Transverse colon (tissue), 4 donors: Measurements from ENCODE around the gene SMIM28. TPM values are rescaled to one million over a fixed set of nuclear protein-coding genes. Genes with fewer than 3 reads are reported as not detected.
A peak's percentile ranks its signal among the peaks of the same experiment; 100 is the strongest.

ENCODE experiments used
- DNase-seq: peaks from one replicate; pipeline ENCODE4 v3.0.0-alpha.2; 2019
- H3K27ac ChIP-seq, 4 donors: fragments of 200-600 bp; sonication (generic); 2 replicates each; pipeline ENCODE4 v1.5.1; 2016 to 2018; ENCODE audit warnings: inconsistent platforms in 4 of 4
- H3K27me3 ChIP-seq: fragments of 200-600 bp; sonication (generic); 2 replicates; pipeline ENCODE4 v1.5.1; 2017; ENCODE audit warnings: inconsistent platforms
- H3K36me3 ChIP-seq, 4 donors: fragments of 200-600 bp; sonication (generic); 2 replicates each; pipeline ENCODE4 v1.5.1; 2017 to 2019; ENCODE audit warnings: inconsistent platforms in 4 of 4
- H3K4me1 ChIP-seq, 4 donors: fragments of 200-600 bp; sonication (generic); 2 replicates each; pipeline ENCODE4 v1.5.1; 2017 to 2020; ENCODE audit warnings: inconsistent platforms in 4 of 4
- H3K4me3 ChIP-seq, 4 donors: fragments of 200-600 bp; sonication (generic); 1 replicate in 1 of 4; 2 replicates in 3 of 4; pipeline versions ENCODE4 v1.5.1 to v1.6.1; 2017 to 2019; ENCODE audit warnings: inconsistent platforms in 4 of 4
- H3K9me3 ChIP-seq, 2 donors: fragments of 200-600 bp; sonication (generic); 2 replicates each; pipeline ENCODE4 v1.5.1; 2017 to 2019; ENCODE audit warnings: inconsistent platforms in 2 of 2
- CTCF ChIP-seq, 5 experiments: fragments of 200-600 bp in 3 of 5; fragments of 450-650 bp in 2 of 5; sonication (generic) in 3 of 5; IDR thresholded peaks; 1 replicate in 2 of 5; 2 replicates in 3 of 5; pipeline ENCODE4 v1.5.1; 2016 to 2017; ENCODE audit warnings: antibody characterized with exemption in 5 of 5, inconsistent platforms in 3 of 5, mild to moderate bottlenecking in 2 of 5, moderate library complexity in 1 of 5
- EP300 ChIP-seq: sonication (generic); formaldehyde crosslinking; IDR thresholded peaks from one replicate; pipeline ENCODE4 v1.6.1; 2017; ENCODE audit warnings: antibody characterized with exemption, low read depth
- POLR2A ChIP-seq: fragments of 450-650 bp; IDR thresholded peaks from one replicate; pipeline ENCODE4 v1.6.1; 2016; ENCODE audit warnings: antibody characterized with exemption, mild to moderate bottlenecking, moderate library complexity
- POLR2AphosphoS5 ChIP-seq, 3 donors: sonication (generic); formaldehyde crosslinking; IDR thresholded peaks; one replicate each; pipeline ENCODE4 v1.6.1; 2016; ENCODE audit warnings: antibody characterized with exemption in 3 of 3
- WGBS, 2 donors: methylation state at CpG; one replicate each; pipeline ENCODE4 v1.1.5; 2018; ENCODE audit warnings: low coverage in 1 of 2; 5-methylcytosine and 5-hydroxymethylcytosine counted together
- in situ Hi-C, 4 donors: fragments of 200-750 bp; cut with MboI; loops; one replicate each; pipeline versions ENCODE4 v1.15.0 to v1.15.1; 2017; ENCODE audit warnings: low sequenced_read_pairs in 3 of 4, low pct_ligation_motif_present in 1 of 4, low pct_unique_long_range_greater_than_20kb in 1 of 4
- intact Hi-C: fragments of 100-400 bp; cut with DNase I; formaldehyde crosslinking; loops from one replicate; pipeline ENCODE4 v1.15.1; 2023; ENCODE audit warnings: low total_unique reads
- total RNA-seq, 4 donors: library from RNA; depleted of rRNA; stranded (reverse); fragments of >200 nt; gene quantifications; one replicate each; pipeline ENCODE4 v1.1.0, GENCODE V29; 2016

The SMIM28 gene
- total RNA-seq, 4 donors from 2014 or later: 0.96 TPM; not detected in 3

- TF ChIP-seq POLR2A (no peak), CTCF (IDR thresholded peaks at IDR 0.05) (no peak), POLR2AphosphoS5 (IDR thresholded peaks at IDR 0.05) (no peak), EP300 (no peak)
- Histone ChIP-seq H3K4me1 (peaks cover 0 to 19% (median 14%) of the 10 kb centered on the region in 4 donors), H3K27me3 (no peaks in the 10 kb centered on the region), H3K36me3 (peaks cover 0 to 13% (median 4%) of the 10 kb centered on the region in 4 donors), H3K4me3 (peak overlapping the region in 1 of 4 donors; percentile 83), H3K27ac (peak overlapping the region in 3 of 4 donors; percentile 94 to 97 (median 96)), H3K9me3 (no peaks in the 10 kb centered on the region)
- in situ Hi-C loops (loop anchor here in 3 of 4 donors (25.0 kb wide), 2 partner anchors 291 to 359 kb away; partner anchors contain the start of genes CCDC28A (in 2 of the 3) and PERP (in 2 of the 3)), intact Hi-C loops (loop anchor here (10.0 kb wide), 1 partner anchor 288 kb away; no protein-coding TSS in a partner anchor)
- DNase-seq: no peak
- WGBS, 2 donors: 79 to 92% methylated on average over 4 to 8 of the region's 8 CpGs
These were observed 25.1 kb downstream of the SMIM28 start for GRCh38 chr6:138402838-138403187.

- H3K27me3 ChIP-seq: no peaks in the 10 kb centered on the region
- TF ChIP-seq EP300 (no peak), POLR2A (no peak), POLR2AphosphoS5 (IDR thresholded peaks at IDR 0.05) (no peak), CTCF (IDR thresholded peaks at IDR 0.05) (peak in 1 of 5 experiments; percentile 8)
- peak; percentile 56 for DNase-seq
- intact Hi-C loops (loop anchor here (10.0 kb wide), 1 partner anchor 289 kb away; no protein-coding TSS in a partner anchor), in situ Hi-C loops (loop anchor here in 3 of 4 donors (25.0 kb wide), 2 partner anchors 291 to 359 kb away; partner anchors contain the start of genes CCDC28A (in 2 of the 3) and PERP (in 2 of the 3))
- H3K4me3 ChIP-seq: peak overlapping the region; percentile 66 to 86 (median 82)
- 0% methylated on average over 30 of the region's 30 CpGs; no CpG with 5 or more reads in 1 of the 2 donors for WGBS, 2 donors
- H3K4me1 ChIP-seq: peaks cover 0 to 19% (median 14%) of the 10 kb centered on the region in 4 donors
- peaks cover 0 to 19% (median 5%) of the 10 kb centered on the region in 4 donors for H3K36me3 ChIP-seq
- H3K9me3 ChIP-seq: no peaks in the 10 kb centered on the region
- H3K27ac ChIP-seq: peak overlapping the region; percentile 94 to 97 (median 95)
These were observed 25.7 kb downstream of the SMIM28 start for GRCh38 chr6:138403324-138403800.

GRCh38 chr6:138403801-138404665, 26.3 kb downstream of the SMIM28 start, which contains the start of gene HEBP2:
Gene HEBP2 (plus strand): TSS chr6:138404223. CDS start chr6:138404496, 273 bp downstream.
- Histone ChIP-seq H3K27ac (peak within 1 kb of the TSS; percentile 94 to 97 (median 95)), H3K9me3 (no peaks in the 10 kb centered on the region), H3K4me1 (peaks cover 0 to 19% (median 14%) of the 10 kb centered on the region in 4 donors), H3K27me3 (no peaks in the 10 kb centered on the region), H3K4me3 (peak within 1 kb of the TSS; percentile 66 to 86 (median 82)), H3K36me3 (peaks cover 0 to 21% (median 5%) of the 10 kb centered on the region in 4 donors)
- in situ Hi-C loops: loop anchor here in 3 of 4 donors (25.0 kb wide), 2 partner anchors 292 to 358 kb away; partner anchors contain the start of genes CCDC28A (in 2 of the 3) and PERP (in 2 of the 3)
- WGBS, 2 donors: 0% methylated on average over 18 of the region's 92 CpGs; no CpG with 5 or more reads in 1 of the 2 donors
- intact Hi-C loops: loop anchor here (10.0 kb wide), 1 partner anchor 289 kb away; no protein-coding TSS in a partner anchor
- TF ChIP-seq EP300: no peak
- peak in 4 of 5 experiments; percentile 38 to 49 (median 42) for TF ChIP-seq CTCF (IDR thresholded peaks at IDR 0.05)
- TF ChIP-seq POLR2A: peak; percentile 89
- peak; percentile 86 to 91 (median 91) for TF ChIP-seq POLR2AphosphoS5 (IDR thresholded peaks at IDR 0.05)
- peak; percentile 97 for DNase-seq
